Activated CD4-positive, alpha-beta T cell treated with anti-CD3 and anti-CD28 coated beads for 36 hours (primary cell): ENCODE results near the gene MACROD1. TPM values are rescaled to one million over a fixed set of nuclear protein-coding genes. Genes with fewer than 3 reads are reported as not detected.
A peak's percentile ranks its signal among the peaks of the same experiment; 100 is the strongest.

ENCODE experiments used
- ATAC-seq: fragments of 200-7000 bp; cut with Tn5 transposase; one replicate; pipeline ENCODE4 v1.10.0; 2021; ENCODE audit warnings: mild to moderate bottlenecking, moderate library complexity
- CTCF ChIA-PET: fragments of 350-600 bp; sonication (Branson Sonifier 250); formaldehyde crosslinking; loops from one replicate; lab custom pipeline; 2021; ENCODE audit warnings: antibody characterized with exemption; lab: Charles Lee
- POLR2A ChIA-PET: fragments of 350-600 bp; sonication (Branson Sonifier 250); formaldehyde crosslinking; loops from one replicate; lab custom pipeline; 2021; ENCODE audit warnings: antibody characterized with exemption, inconsistent platforms; lab: Charles Lee
- DNase-seq: peaks from one replicate; pipeline ENCODE4 v3.0.0-alpha.2; 2020
- H3K27ac Mint-ChIP-seq: one replicate; pipeline ENCODE4 v1.8.0; 2021; ENCODE audit warnings: mixed read lengths
- H3K27me3 Mint-ChIP-seq: one replicate; pipeline ENCODE4 v1.8.0; 2021; ENCODE audit warnings: mixed read lengths
- H3K36me3 Mint-ChIP-seq: one replicate; pipeline ENCODE4 v1.8.0; 2021; ENCODE audit warnings: low read depth, mixed read lengths
- H3K4me1 Mint-ChIP-seq: one replicate; pipeline ENCODE4 v1.8.0; 2021; ENCODE audit warnings: mixed read lengths
- H3K4me3 Mint-ChIP-seq: one replicate; pipeline ENCODE4 v1.8.0; 2021; ENCODE audit warnings: mild to moderate bottlenecking, moderate library complexity, mixed read lengths
- H3K9me3 Mint-ChIP-seq: one replicate; pipeline ENCODE4 v1.8.0; 2021; ENCODE audit warnings: low read depth, mixed read lengths
- intact Hi-C, 2 experiments: fragments of 100-400 bp; cut with DNase I in 1 of 2; cut with micrococcal nuclease in 1 of 2; formaldehyde crosslinking; loops; one replicate each; pipeline versions ENCODE4 v1.14.2 to v1.15.1; 2022 to 2024; cut with DNase I, micrococcal nuclease
- total RNA-seq, 2 experiments: library from RNA; stranded (reverse); gene quantifications; one replicate each; pipeline ENCODE4 v1.2.3, GENCODE V29; 2021

MACROD1 gene
- total RNA-seq, 2 experiments from 2014 or later, result 26.4 to 28.6 TPM

GRCh38 chr11:64076758-64077157, 89.2 kb downstream of the MACROD1 start:
- CTCF ChIA-PET, result interaction anchor here (0.6 kb wide), 1 partner anchor 319 kb away, joined by 3 read pairs; no protein-coding TSS in a partner anchor
- Mint-ChIP-seq H3K27ac (no peak overlapping the region), H3K4me3 (no peak overlapping the region), H3K36me3 (no peaks in the 10 kb centered on the region), H3K4me1 (peaks cover 3% of the 10 kb centered on the region), H3K27me3 (no peaks in the 10 kb centered on the region), H3K9me3 (no peaks in the 10 kb centered on the region)
- ATAC-seq (no peak), DNase-seq (no peak)
- intact Hi-C loops, result no loop called here
- POLR2A ChIA-PET, result interaction anchor here (1.2 kb wide), 1 partner anchor 86 kb away, joined by 4 read pairs; no protein-coding TSS in a partner anchor

DNA sequence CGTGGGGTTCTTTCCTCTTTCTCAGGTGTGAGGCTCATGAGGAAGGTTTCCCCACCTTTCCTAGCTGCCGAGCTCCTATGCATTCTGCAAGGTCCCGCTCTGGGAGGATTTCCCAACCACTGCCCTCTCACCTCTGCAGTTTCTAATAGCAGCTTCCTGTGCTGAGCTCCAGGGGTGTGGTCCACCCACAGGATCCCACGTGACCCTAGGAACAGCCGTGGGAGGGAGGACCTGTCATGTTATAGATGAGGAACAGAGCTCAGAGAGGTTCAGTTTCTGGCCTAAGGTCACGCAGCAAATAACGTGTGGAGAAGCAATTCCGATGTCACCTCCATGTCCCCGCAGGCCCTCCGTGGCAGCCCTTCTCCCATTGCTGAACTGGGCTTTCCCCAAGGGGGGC, 91.7 kb downstream of the MACROD1 start:
- POLR2A ChIA-PET, result interaction anchor here (1.2 kb wide), 1 partner anchor 43 kb away, joined by 3 read pairs; no protein-coding TSS in a partner anchor
- Mint-ChIP-seq H3K4me1 (peaks cover 3% of the 10 kb centered on the region), H3K36me3 (no peaks in the 10 kb centered on the region), H3K27ac (no peak overlapping the region), H3K27me3 (no peaks in the 10 kb centered on the region), H3K9me3 (no peaks in the 10 kb centered on the region), H3K4me3 (no peak overlapping the region)
- DNase-seq, result peak; percentile 30
- ATAC-seq, result peak; percentile 51
- intact Hi-C loops, result no loop called here
- CTCF ChIA-PET, result interaction anchor here (1.2 kb wide), 1 partner anchor 74 kb away, joined by 7 read pairs; no protein-coding TSS in a partner anchor

GRCh38 chr11:64073542-64073941, 92.4 kb downstream of the MACROD1 start:
- Mint-ChIP-seq H3K27ac (no peak overlapping the region), H3K4me1 (peaks cover 3% of the 10 kb centered on the region), H3K9me3 (no peaks in the 10 kb centered on the region), H3K4me3 (no peak overlapping the region), H3K27me3 (no peaks in the 10 kb centered on the region), H3K36me3 (no peaks in the 10 kb centered on the region)
- DNase-seq, result no peak
- POLR2A ChIA-PET, result interaction anchor here (0.5 kb wide), 1 partner anchor 227 kb away, joined by 5 read pairs; no protein-coding TSS in a partner anchor
- intact Hi-C loops, result no loop called here
- no peak for ATAC-seq
- CTCF ChIA-PET, result no interaction called here

GRCh38 chr11:64072871-64073270, 93.0 kb downstream of the MACROD1 start:
- POLR2A ChIA-PET, result no interaction called here
- H3K27ac Mint-ChIP-seq, result no peak overlapping the region
- no peak for ATAC-seq

GRCh38 chr11:64072403-64072802, 93.5 kb downstream of the MACROD1 start:
- no peak overlapping the region for H3K4me3 Mint-ChIP-seq
- DNase-seq, result no peak
- ChIA-PET POLR2A (no interaction called here), CTCF (interaction anchor here (0.7 kb wide), 1 partner anchor 120 kb away, joined by 4 read pairs; no protein-coding TSS in a partner anchor)
- ATAC-seq, result no peak
- H3K4me1 Mint-ChIP-seq, result peaks cover 3% of the 10 kb centered on the region
- intact Hi-C loops, result no loop called here
- H3K36me3 Mint-ChIP-seq, result no peaks in the 10 kb centered on the region
- no peak overlapping the region for H3K27ac Mint-ChIP-seq
- H3K9me3 Mint-ChIP-seq, result no peaks in the 10 kb centered on the region
- no peaks in the 10 kb centered on the region for H3K27me3 Mint-ChIP-seq

More at GRCh38 chr11:64072871-64073270, 93.0 kb downstream of the MACROD1 start:
- no peak overlapping the region for H3K4me3 Mint-ChIP-seq
- intact Hi-C loops, result no loop called here
- DNase-seq, result no peak
- no peaks in the 10 kb centered on the region for H3K36me3 Mint-ChIP-seq
- H3K27me3 Mint-ChIP-seq, result no peaks in the 10 kb centered on the region
- CTCF ChIA-PET, result interaction anchor here (0.7 kb wide), 1 partner anchor 120 kb away, joined by 4 read pairs; no protein-coding TSS in a partner anchor
- H3K9me3 Mint-ChIP-seq, result no peaks in the 10 kb centered on the region
- H3K4me1 Mint-ChIP-seq, result peaks cover 3% of the 10 kb centered on the region

GRCh38 chr11:64071849-64072248, 94.1 kb downstream of the MACROD1 start:
- H3K27ac Mint-ChIP-seq, result no peak overlapping the region
- no peaks in the 10 kb centered on the region for H3K9me3 Mint-ChIP-seq
- intact Hi-C loops, result no loop called here
- no peaks in the 10 kb centered on the region for H3K27me3 Mint-ChIP-seq
- H3K4me3 Mint-ChIP-seq, result no peak overlapping the region
- H3K4me1 Mint-ChIP-seq, result peaks cover 3% of the 10 kb centered on the region
- no peaks in the 10 kb centered on the region for H3K36me3 Mint-ChIP-seq
- no peak for ATAC-seq
- ChIA-PET POLR2A (no interaction called here), CTCF (no interaction called here)
- DNase-seq, result no peak

DNA sequence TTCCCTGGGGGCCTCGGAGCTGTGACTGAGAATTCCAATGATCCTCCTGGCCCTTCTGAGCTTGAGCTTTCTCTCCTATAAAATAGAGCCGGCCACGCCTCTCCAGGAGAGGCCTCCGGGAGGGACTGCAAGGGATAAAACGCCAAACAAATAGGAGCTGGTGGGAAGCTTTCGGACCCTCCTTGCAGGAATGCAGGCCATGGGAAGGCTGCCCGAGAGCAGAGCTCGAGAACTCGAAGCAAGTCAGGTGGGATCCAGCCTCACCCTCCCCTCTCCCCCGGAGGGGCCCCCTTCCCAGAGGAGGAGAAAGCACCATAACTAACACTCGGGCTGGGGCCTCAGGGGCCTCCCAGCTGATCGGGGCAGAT, 95.6 kb downstream of the MACROD1 start:
- H3K27ac Mint-ChIP-seq, result no peak overlapping the region
- CTCF ChIA-PET, result interaction anchor here (0.7 to 1.1 kb wide), 2 partner anchors 71 to 270 kb away, joined by 3 read pairs; partner anchors contain the start of gene CCDC88B

GRCh38 chr11:64069401-64070313, 96.3 kb downstream of the MACROD1 start:
- POLR2A ChIA-PET, result no interaction called here
- no peaks in the 10 kb centered on the region for H3K36me3 Mint-ChIP-seq
- CTCF ChIA-PET, result interaction anchor here (0.6 to 1.1 kb wide), 3 partner anchors 68 to 270 kb away, joined by 3 read pairs; partner anchors contain the start of gene CCDC88B
- H3K4me3 Mint-ChIP-seq, result no peak overlapping the region
- intact Hi-C loops, result no loop called here
- H3K4me1 Mint-ChIP-seq, result peaks cover 3% of the 10 kb centered on the region
- H3K9me3 Mint-ChIP-seq, result no peaks in the 10 kb centered on the region
- no peak for DNase-seq
- no peak overlapping the region for H3K27ac Mint-ChIP-seq
- ATAC-seq, result no peak
- H3K27me3 Mint-ChIP-seq, result no peaks in the 10 kb centered on the region

More for the DNA sequence above, 95.6 kb downstream of the MACROD1 start:
- H3K4me1 Mint-ChIP-seq, result peaks cover 3% of the 10 kb centered on the region
- DNase-seq (no peak), ATAC-seq (no peak)
- H3K4me3 Mint-ChIP-seq, result no peak overlapping the region
- H3K27me3 Mint-ChIP-seq, result no peaks in the 10 kb centered on the region
- intact Hi-C loops, result no loop called here
- H3K36me3 Mint-ChIP-seq, result no peaks in the 10 kb centered on the region
- no peaks in the 10 kb centered on the region for H3K9me3 Mint-ChIP-seq
- POLR2A ChIA-PET, result no interaction called here

DNA sequence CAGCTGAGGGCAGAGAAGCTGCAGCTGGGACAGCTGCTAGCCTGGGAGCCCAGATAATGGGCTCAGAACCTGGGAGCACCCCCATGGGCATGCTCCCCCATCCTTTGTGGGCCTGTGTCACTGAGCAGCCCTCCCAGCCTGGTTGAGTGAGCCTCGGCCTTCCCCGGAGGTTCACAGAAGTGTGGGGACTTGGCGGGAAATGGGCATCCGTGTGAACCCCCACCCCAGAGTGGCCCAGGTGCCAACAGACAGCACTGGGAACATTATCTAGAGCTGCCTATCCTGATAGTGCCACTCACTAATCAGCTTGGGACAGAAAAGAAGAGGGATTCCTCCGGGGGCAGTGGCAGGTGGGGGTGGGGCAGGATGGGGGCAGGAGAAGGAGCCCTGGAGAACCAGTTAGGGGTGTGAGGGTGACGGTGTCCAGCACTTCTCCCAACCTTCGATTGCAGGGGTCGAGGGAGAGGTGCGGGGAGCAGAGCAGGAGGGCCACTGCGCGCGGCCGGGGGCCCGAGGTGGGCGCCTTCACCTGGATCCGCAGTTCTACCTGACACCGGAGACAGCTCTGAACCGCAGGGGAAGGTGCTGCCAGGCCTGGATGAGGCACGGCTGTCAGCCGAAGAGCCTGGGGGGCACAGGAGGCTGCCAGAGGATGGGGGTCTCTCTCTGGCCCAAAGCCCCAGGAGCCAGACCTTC, 97.1 kb downstream of the MACROD1 start:
- no peaks in the 10 kb centered on the region for H3K9me3 Mint-ChIP-seq
- CTCF ChIA-PET, result interaction anchor here (0.5 to 0.6 kb wide), 2 partner anchors 25 to 67 kb away, joined by 3 to 4 read pairs; no protein-coding TSS in a partner anchor
- H3K27ac Mint-ChIP-seq, result no peak overlapping the region
- ATAC-seq, result no peak
- no peak for DNase-seq
- no peaks in the 10 kb centered on the region for H3K27me3 Mint-ChIP-seq
- intact Hi-C loops, result loop anchor here in 1 of 2 experiments (1.0 kb wide), 1 partner anchor 19 kb away; no protein-coding TSS in a partner anchor
- H3K4me3 Mint-ChIP-seq, result no peak overlapping the region
- no peaks in the 10 kb centered on the region for H3K36me3 Mint-ChIP-seq
- POLR2A ChIA-PET, result no interaction called here
- no peaks in the 10 kb centered on the region for H3K4me1 Mint-ChIP-seq

- POLR2A ChIA-PET, result interaction anchor here (0.7 kb wide), 1 partner anchor 60 kb away, joined by 3 read pairs; no protein-coding TSS in a partner anchor
- H3K36me3 Mint-ChIP-seq, result peaks cover 4% of the 10 kb centered on the region
- CTCF ChIA-PET, result interaction anchor here (0.5 kb wide), 1 partner anchor 16 kb away, joined by 3 read pairs; no protein-coding TSS in a partner anchor
- H3K27ac Mint-ChIP-seq, result no peak overlapping the region
- no peak overlapping the region for H3K4me3 Mint-ChIP-seq
- H3K4me1 Mint-ChIP-seq, result no peaks in the 10 kb centered on the region
- intact Hi-C loops, result no loop called here
- no peaks in the 10 kb centered on the region for H3K9me3 Mint-ChIP-seq
- ATAC-seq, result no peak
- H3K27me3 Mint-ChIP-seq, result peaks cover 5% of the 10 kb centered on the region
- no peak for DNase-seq
Observed at GRCh38 chr11:64067230-64067993, 98.5 kb downstream of the MACROD1 start.
